IMR-90 (cell line): ENCODE data around the gene FAM83E. TPM values are rescaled to one million over a fixed set of nuclear protein-coding genes. Genes with fewer than 3 reads are reported as not detected.
A peak's percentile ranks its signal among the peaks of the same experiment; 100 is the strongest.

Experiments used
- ATAC-seq: fragments of 200-7000 bp; cut with Tn5 transposase; 2 replicates; pipeline ENCODE4 v1.9.1; 2020; ENCODE audit warnings: low read depth, mild to moderate bottlenecking, moderate library complexity
- BruUV-seq: library from RNA; stranded (reverse); fragments of 400-500 nt; replicated peaks from 2 replicates; lab custom pipeline; 2021; lab: Mats Ljungman, UMichigan
- CTCF ChIA-PET: fragments of 300-600 bp; formaldehyde crosslinking; extraction: SDS; loops from one replicate; lab custom pipeline; 2021; ENCODE audit warnings: antibody characterized with exemption; lab: Yijun Ruan, JAX
- POLR2A ChIA-PET: fragments of 300-600 bp; sonication (Branson Sonifier 250); formaldehyde crosslinking; loops from one replicate; lab custom pipeline; 2022; ENCODE audit warnings: antibody characterized with exemption; ENCODE audit not compliant: unreplicated experiment; lab: Charles Lee
- DNase-seq: peaks from one replicate; pipeline ENCODE4 v3.0.0; 2013
- H2AFZ ChIP-seq: replicated peaks from 2 replicates; pipeline ENCODE3; 2013; ENCODE audit warnings: low read length, mild to moderate bottlenecking; ENCODE audit not compliant: poor library complexity
- H2AK5ac ChIP-seq: 2 replicates; pipeline ENCODE4 v1.6.1; 2013; ENCODE audit warnings: low read depth, low read length, inconsistent platforms
- H2AK9ac ChIP-seq: replicated peaks from 2 replicates; pipeline ENCODE3; 2013; ENCODE audit warnings: mild to moderate bottlenecking, low read depth, low read length, moderate library complexity; ENCODE audit not compliant: poor library complexity
- H2BK120ac ChIP-seq: 2 replicates; pipeline ENCODE4 v1.6.1; 2013; ENCODE audit warnings: low read depth, low read length, inconsistent platforms
- H2BK15ac ChIP-seq: 3 replicates; pipeline ENCODE4 v1.6.1; 2013; ENCODE audit warnings: low read depth, low read length, inconsistent platforms
- H2BK20ac ChIP-seq: 2 replicates; pipeline ENCODE4 v1.6.1; 2013; ENCODE audit warnings: low read depth, mild to moderate bottlenecking, inconsistent platforms, low read length, moderate library complexity
- H2BK5ac ChIP-seq: 2 replicates; pipeline ENCODE4 v1.6.1; 2013; ENCODE audit warnings: mild to moderate bottlenecking, low read depth, low read length, inconsistent platforms; ENCODE audit not compliant: poor library complexity, severe bottlenecking
- H3K14ac ChIP-seq: replicated peaks from 2 replicates; pipeline ENCODE4 v1.6.1; 2013; ENCODE audit warnings: low read depth, low read length, inconsistent platforms
- H3K18ac ChIP-seq: 2 replicates; pipeline ENCODE4 v1.6.1; 2013; ENCODE audit warnings: low read depth, low read length, control low read depth
- H3K23ac ChIP-seq: 2 replicates; pipeline ENCODE4 v1.6.1; 2013; ENCODE audit warnings: low read depth, low read length, inconsistent platforms
- H3K27ac ChIP-seq: 2 replicates; pipeline ENCODE4 v1.5.1; 2013; ENCODE audit warnings: mild to moderate bottlenecking, control low read depth, low read length; ENCODE audit not compliant: insufficient read depth
- H3K27me3 ChIP-seq: 2 replicates; pipeline ENCODE4 v1.6.1; 2013; ENCODE audit warnings: low read length; ENCODE audit not compliant: control insufficient read depth, insufficient read depth
- H3K36me3 ChIP-seq: 2 replicates; pipeline ENCODE4 v1.6.1; 2013; ENCODE audit warnings: low read length, mixed read lengths; ENCODE audit not compliant: control insufficient read depth, insufficient read depth
- H3K4ac ChIP-seq: 2 replicates; pipeline ENCODE4 v1.6.1; 2013; ENCODE audit warnings: low read depth, low read length, inconsistent platforms
- H3K4me1 ChIP-seq: 2 replicates; pipeline ENCODE4 v1.6.1; 2013; ENCODE audit warnings: low read length, mixed read lengths; ENCODE audit not compliant: control insufficient read depth, insufficient read depth
- H3K4me2 ChIP-seq: 2 replicates; pipeline ENCODE4 v1.6.1; 2013; ENCODE audit warnings: low read depth, mild to moderate bottlenecking, control low read depth, low read length, moderate library complexity
- H3K4me3 ChIP-seq: 2 replicates; pipeline ENCODE4 v1.5.1; 2013; ENCODE audit warnings: low read depth, mild to moderate bottlenecking, control low read depth, low read length, moderate library complexity; ENCODE audit not compliant: insufficient read depth
- H3K56ac ChIP-seq: 2 replicates; pipeline ENCODE4 v1.6.1; 2013; ENCODE audit warnings: low read length, inconsistent platforms; ENCODE audit not compliant: insufficient read depth; ENCODE audit errors: extremely low read depth
- H3K79me1 ChIP-seq, 2 experiments: 2 replicates each; pipeline ENCODE4 v1.6.1; 2013; ENCODE audit warnings: low read length in 2 of 2, inconsistent platforms in 1 of 2, low read depth in 1 of 2
- H3K9ac ChIP-seq: 2 replicates; pipeline ENCODE4 v1.6.1; 2013; ENCODE audit warnings: low read depth, low read length, control low read depth
- H3K9me1 ChIP-seq: 2 replicates; pipeline ENCODE4 v1.6.1; 2013; ENCODE audit warnings: low read length, inconsistent platforms; ENCODE audit not compliant: insufficient read depth
- H3K9me3 ChIP-seq: 2 replicates; pipeline ENCODE4 v1.6.1; 2013; ENCODE audit warnings: low read length; ENCODE audit not compliant: control insufficient read depth, insufficient read depth
- H4K20me1 ChIP-seq: 2 replicates; pipeline ENCODE4 v1.6.1; 2013; ENCODE audit warnings: low read length, inconsistent platforms; ENCODE audit not compliant: insufficient read depth
- H4K5ac ChIP-seq: 2 replicates; pipeline ENCODE4 v1.6.1; 2013; ENCODE audit warnings: mild to moderate bottlenecking, low read depth, low read length, control low read depth
- H4K8ac ChIP-seq, 2 experiments: 2 replicates each; pipeline ENCODE4 v1.6.1; 2013; ENCODE audit warnings: low read depth in 2 of 2, low read length in 2 of 2, control low read depth in 1 of 2, inconsistent platforms in 1 of 2
- H4K91ac ChIP-seq: 2 replicates; pipeline ENCODE4 v1.6.1; 2013; ENCODE audit warnings: low read depth, low read length, inconsistent platforms; ENCODE audit not compliant: insufficient read depth
- BHLHE40 ChIP-seq: fragments of 150-350 bp; IDR thresholded peaks from 2 replicates; pipeline ENCODE4 v1.6.1; 2016; ENCODE audit warnings: mild to moderate bottlenecking, low read depth, low read length
- FOS ChIP-seq: fragments of 150-350 bp; IDR thresholded peaks from 2 replicates; pipeline ENCODE4 v1.6.1; 2016; ENCODE audit warnings: low read depth, low read length
- MXI1 ChIP-seq: IDR thresholded peaks from 2 replicates; pipeline ENCODE4 v1.6.1; 2012; ENCODE audit warnings: low read depth, mild to moderate bottlenecking, low read length, moderate library complexity, borderline replicate concordance
- RFX5 ChIP-seq: IDR thresholded peaks from 2 replicates; pipeline ENCODE4 v1.8.0; 2012; ENCODE audit warnings: low read depth, mild to moderate bottlenecking, low read length, moderate library complexity
- WGBS, 2 experiments: methylation state at CpG; one replicate each; pipeline versions ENCODE4 v1.1.5 to v1.1.7; 2013; ENCODE audit warnings: missing lambda C conversion rate in 2 of 2; ENCODE audit not compliant: insufficient read length in 1 of 2; ENCODE audit errors: extremely low coverage in 2 of 2; 5-methylcytosine and 5-hydroxymethylcytosine counted together
- dilution Hi-C: fragments of 300-500 bp; cut with HindIII; formaldehyde crosslinking; loops from one replicate; pipeline ENCODE4 v1.14.3; 2018; ENCODE audit warnings: low sequenced_read_pairs; ENCODE audit not compliant: unreplicated experiment
- in situ Hi-C: fragments of 300-500 bp; cut with MboI; formaldehyde crosslinking; loops from 3 replicates; pipeline ENCODE4 v1.14.3; 2019; ENCODE audit warnings: low sequenced_read_pairs, inconsistent platforms, mixed read lengths
- intact Hi-C: fragments of 100-400 bp; cut with micrococcal nuclease; formaldehyde crosslinking; loops from 2 replicates; pipeline ENCODE4 v1.10.0; 2022
- polyA plus RNA-seq, 3 experiments: library from polyadenylated mRNA; depleted of rRNA; stranded (reverse); fragments of >200 nt; gene quantifications; 2 replicates each; pipeline ENCODE4 v1.2.3, GENCODE V29; 2012; ENCODE audit warnings: low replicate concordance in 1 of 3
- total RNA-seq: library from RNA; depleted of rRNA; stranded (reverse); fragments of >200 nt; gene quantifications from 2 replicates; pipeline ENCODE4 v1.2.3, GENCODE V29; 2012

Gene FAM83E
- total and polyA plus RNA-seq, 2 of the 4 experiments (the other 2 are of a cell fraction): 0.05 to 0.36 TPM

DNA sequence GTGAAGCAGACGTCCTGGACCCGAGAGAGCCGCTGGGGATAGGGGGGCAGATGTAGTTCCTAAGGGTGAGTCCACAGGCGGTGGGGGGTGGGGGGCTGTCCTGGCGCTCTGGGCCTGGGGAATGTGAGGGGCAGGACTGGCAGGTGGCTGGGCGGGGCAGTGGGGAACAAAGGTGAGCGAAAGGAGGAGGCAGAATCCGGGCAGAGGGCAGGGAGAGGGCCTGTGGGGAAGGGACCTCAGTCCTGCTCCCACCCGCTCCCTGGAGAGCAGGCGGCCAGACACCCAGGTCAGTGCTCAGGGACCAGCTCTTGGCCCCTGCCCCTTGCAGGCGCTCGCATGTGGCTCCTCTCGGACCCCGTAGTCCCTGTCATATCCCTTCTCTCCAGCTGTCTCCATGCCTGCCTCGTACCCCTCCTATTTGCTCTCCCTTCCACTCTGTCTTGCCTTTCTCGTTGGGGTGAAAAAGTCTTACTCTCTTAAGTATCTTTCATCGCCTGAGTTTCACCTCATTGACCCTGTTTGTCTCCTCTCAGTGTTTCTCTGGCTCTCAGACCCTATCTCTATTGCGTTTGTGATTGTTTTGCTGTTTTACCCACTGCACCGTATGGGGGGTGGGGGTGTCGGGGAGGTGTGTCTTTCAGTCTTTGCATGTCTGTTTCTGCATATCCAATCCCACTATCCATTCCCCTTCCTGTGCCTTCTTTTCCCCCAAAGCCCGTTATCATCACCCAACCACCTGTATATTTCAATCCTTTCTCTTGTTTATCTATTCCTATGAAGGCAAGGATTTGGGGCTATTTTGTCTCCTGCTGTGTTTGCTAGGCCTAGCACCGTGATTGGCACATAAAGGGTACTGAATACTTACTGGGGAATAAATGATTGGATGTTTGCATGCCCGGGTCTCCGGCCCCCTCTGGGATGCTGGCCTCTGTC, 10.2 kb upstream of the FAM83E start:
- TF ChIP-seq RFX5: no peak
- no peak for TF ChIP-seq MXI1
- no peak for TF ChIP-seq BHLHE40
- no peak for TF ChIP-seq FOS
- Histone ChIP-seq H2BK120ac (no peak overlapping the region), H4K91ac (no peak overlapping the region), H3K79me1 (peaks cover 8 to 29% of the 10 kb centered on the region in 2 experiments), H3K36me3 (peaks cover 6% of the 10 kb centered on the region; the same call in 1 of the 2 replicates), H4K8ac (no peak overlapping the region), H3K56ac (no peak overlapping the region), H3K27ac (peak overlapping the region; percentile 54; the same call in 1 of the 2 replicates), H4K5ac (no peak overlapping the region), H2BK5ac (no peak overlapping the region), H3K9me3 (no peaks in the 10 kb centered on the region), H3K14ac (no peak overlapping the region), H3K18ac (no peak overlapping the region), H2BK20ac (no peak overlapping the region), H2AFZ (no peak overlapping the region), H3K4me1 (peaks cover 7% of the 10 kb centered on the region), H4K20me1 (no peaks in the 10 kb centered on the region), H3K9me1 (peaks cover 3% of the 10 kb centered on the region), H3K23ac (no peak overlapping the region), H3K27me3 (no peaks in the 10 kb centered on the region), H2AK5ac (no peak overlapping the region), H3K4me2 (peak overlapping the region; percentile 40; the same call in 1 of the 2 replicates), H3K4ac (peak overlapping the region; percentile 34; the same call in 1 of the 2 replicates), H3K9ac (peak overlapping the region; percentile 51; the same call in 1 of the 2 replicates), H2AK9ac (peak overlapping the region; percentile 94), H2BK15ac (no peak overlapping the region), H3K4me3 (peak overlapping the region; percentile 49; the same call in 1 of the 2 replicates)
- WGBS, 2 experiments: 48% methylated on average over 12 of the region's 24 CpGs; no CpG with 5 or more reads in 1 of the 2 experiments
- CTCF ChIA-PET: no interaction called here
- no TSS peak for BruUV-seq
- no peak for ATAC-seq
- in situ Hi-C loops: no loop called here
- POLR2A ChIA-PET: no interaction called here
- dilution Hi-C loops: no loop called here
- DNase-seq: no peak
- intact Hi-C loops: no loop called here
